Lower lobe of right lung (tissue), 2 donors: ENCODE data around the gene SNTG2. TPM values are rescaled to one million over a fixed set of nuclear protein-coding genes. Genes with fewer than 3 reads are reported as not detected.
A peak's percentile ranks its signal among the peaks of the same experiment; 100 is the strongest.

Experiments
- ATAC-seq, 2 donors: fragments of 200-7000 bp; cut with Tn5 transposase; one replicate each; pipeline ENCODE4 v1.9.1; 2020 to 2022; ENCODE audit warnings: mild to moderate bottlenecking in 2 of 2, moderate library complexity in 2 of 2
- DNase-seq: peaks from one replicate; pipeline ENCODE4 v3.0.0-alpha.2; 2020
- H3K27ac ChIP-seq: fragments of 200-600 bp; one replicate; pipeline ENCODE4 v1.8.0; 2022
- H3K27me3 ChIP-seq: fragments of 200-600 bp; one replicate; pipeline ENCODE4 v1.8.0; 2022; ENCODE audit warnings: low read depth
- H3K36me3 ChIP-seq: fragments of 200-600 bp; one replicate; pipeline ENCODE4 v1.8.0; 2022; ENCODE audit warnings: mild to moderate bottlenecking
- H3K4me1 ChIP-seq: fragments of 200-600 bp; one replicate; pipeline ENCODE4 v1.8.0; 2022
- H3K4me3 ChIP-seq: fragments of 200-600 bp; one replicate; pipeline ENCODE4 v1.8.0; 2022; ENCODE audit warnings: mild to moderate bottlenecking
- H3K9me3 ChIP-seq: fragments of 200-600 bp; one replicate; pipeline ENCODE4 v1.8.0; 2022
- intact Hi-C: fragments of 100-400 bp; cut with DNase I; formaldehyde crosslinking; loops from one replicate; pipeline ENCODE4 v1.11.0; 2022
- total RNA-seq: library from RNA; stranded (reverse); fragmentation: NEBNext Ultra II Directional; extraction: Animal tissue kit (Norgen Biotek cat#: 25700); gene quantifications from one replicate; pipeline ENCODE4 v1.2.1, GENCODE V29; 2021
- TF ChIP-seq, protein P1 (sequence below): fragments of 200-600 bp; IDR thresholded peaks from one replicate; pipeline ENCODE4 v1.8.0; 2022; ENCODE audit warnings: antibody characterized with exemption, mild to moderate bottlenecking
- donor health status: DM: no; HTN: yes; CAD: no; lungs with severe emphysema.

Gene SNTG2
- total RNA-seq, 1 donor from 2014 or later = 1.4 TPM

DNA sequence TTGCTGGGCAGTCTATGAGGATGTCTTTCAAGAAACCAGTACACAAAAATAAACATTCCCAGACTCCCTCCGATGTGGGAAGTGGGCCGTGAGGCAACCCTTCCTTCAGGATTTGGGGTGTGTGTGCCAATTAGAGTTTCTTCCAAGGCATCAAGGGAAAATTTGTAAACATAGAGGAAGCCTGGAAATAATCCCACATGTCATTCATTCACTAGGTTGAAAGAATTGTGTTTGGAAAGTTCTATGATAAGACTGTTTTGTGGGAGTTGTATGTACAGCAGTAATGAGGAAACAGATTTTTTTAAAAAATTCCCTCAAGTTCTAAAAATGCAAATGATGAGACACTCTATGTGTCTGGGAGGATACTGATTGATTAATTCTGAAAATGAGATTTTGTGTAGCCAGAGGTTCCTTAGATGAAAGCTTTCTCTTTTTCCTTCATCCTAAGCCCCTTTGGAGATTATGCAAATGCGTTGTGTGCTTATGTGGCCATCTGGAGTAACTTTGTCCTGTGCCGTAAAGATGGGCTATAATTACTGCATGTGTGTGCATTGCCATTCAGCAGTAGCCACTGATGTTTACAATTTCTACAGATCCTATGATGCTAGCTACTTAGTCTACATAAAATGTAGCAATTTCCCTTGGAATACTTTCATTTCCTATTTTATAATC lies 354.8 kb downstream of the SNTG2 start:
- TF ChIP-seq, protein P1, sequence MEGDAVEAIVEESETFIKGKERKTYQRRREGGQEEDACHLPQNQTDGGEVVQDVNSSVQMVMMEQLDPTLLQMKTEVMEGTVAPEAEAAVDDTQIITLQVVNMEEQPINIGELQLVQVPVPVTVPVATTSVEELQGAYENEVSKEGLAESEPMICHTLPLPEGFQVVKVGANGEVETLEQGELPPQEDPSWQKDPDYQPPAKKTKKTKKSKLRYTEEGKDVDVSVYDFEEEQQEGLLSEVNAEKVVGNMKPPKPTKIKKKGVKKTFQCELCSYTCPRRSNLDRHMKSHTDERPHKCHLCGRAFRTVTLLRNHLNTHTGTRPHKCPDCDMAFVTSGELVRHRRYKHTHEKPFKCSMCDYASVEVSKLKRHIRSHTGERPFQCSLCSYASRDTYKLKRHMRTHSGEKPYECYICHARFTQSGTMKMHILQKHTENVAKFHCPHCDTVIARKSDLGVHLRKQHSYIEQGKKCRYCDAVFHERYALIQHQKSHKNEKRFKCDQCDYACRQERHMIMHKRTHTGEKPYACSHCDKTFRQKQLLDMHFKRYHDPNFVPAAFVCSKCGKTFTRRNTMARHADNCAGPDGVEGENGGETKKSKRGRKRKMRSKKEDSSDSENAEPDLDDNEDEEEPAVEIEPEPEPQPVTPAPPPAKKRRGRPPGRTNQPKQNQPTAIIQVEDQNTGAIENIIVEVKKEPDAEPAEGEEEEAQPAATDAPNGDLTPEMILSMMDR = no peak
- no peak overlapping the region for H3K27ac ChIP-seq
- H3K4me3 ChIP-seq = no peak overlapping the region
- ATAC-seq = no peak
- intact Hi-C loops = no loop called here
- no peaks in the 10 kb centered on the region for H3K4me1 ChIP-seq
- no peaks in the 10 kb centered on the region for H3K36me3 ChIP-seq
- no peaks in the 10 kb centered on the region for H3K27me3 ChIP-seq
- no peaks in the 10 kb centered on the region for H3K9me3 ChIP-seq
- DNase-seq = no peak

GRCh38 chr2:1306014-1306686 lies 355.5 kb downstream of the SNTG2 start:
- Histone ChIP-seq H3K4me3 (no peak overlapping the region), H3K36me3 (no peaks in the 10 kb centered on the region), H3K4me1 (no peaks in the 10 kb centered on the region), H3K9me3 (no peaks in the 10 kb centered on the region), H3K27me3 (no peaks in the 10 kb centered on the region), H3K27ac (no peak overlapping the region)
- DNase-seq (no peak), ATAC-seq (no peak)
- TF ChIP-seq, protein P1 = no peak
- intact Hi-C loops = no loop called here

DNA sequence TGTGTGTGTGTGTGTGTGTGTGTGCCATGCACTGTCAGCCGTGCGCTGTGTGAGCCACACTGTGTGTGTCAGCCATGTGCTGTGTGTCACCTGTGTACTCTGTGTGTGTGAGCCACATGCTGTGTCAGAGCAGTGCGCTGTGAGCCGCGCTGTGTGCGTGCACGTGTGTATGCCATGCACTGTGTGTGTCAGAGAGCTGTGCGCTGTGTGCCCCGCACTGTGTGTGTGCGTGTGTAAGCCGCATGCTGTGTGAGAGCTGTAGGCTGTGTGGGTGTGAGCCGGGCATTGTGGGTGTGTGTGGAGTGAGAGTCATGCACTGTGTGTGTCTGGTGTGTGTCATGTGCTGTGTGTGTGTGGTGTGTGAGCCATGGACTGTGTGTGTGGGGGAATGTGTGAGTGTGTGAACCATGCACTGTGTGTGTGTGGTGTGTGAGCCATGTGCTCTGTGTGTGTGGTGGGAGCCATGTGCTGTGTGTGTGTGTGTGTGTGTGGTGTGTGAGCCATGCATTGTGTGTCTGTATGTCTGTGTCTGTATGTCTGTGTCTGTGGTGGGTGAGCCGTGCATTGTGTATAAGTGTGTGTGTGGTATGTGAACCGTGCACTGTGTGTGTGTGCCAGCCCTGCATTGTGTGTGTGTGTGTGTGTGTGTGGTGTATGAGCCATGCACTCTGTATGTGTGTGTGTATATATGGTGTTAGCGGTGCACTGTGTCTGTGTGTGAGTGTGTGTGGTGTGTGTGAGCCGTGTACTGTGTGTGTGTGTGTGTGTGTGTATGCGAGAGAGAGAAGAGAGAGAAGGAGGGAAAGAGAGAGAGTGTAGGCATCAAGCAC lies 356.3 kb downstream of the SNTG2 start:
- TF ChIP-seq, protein P1 = no peak
- H3K27ac ChIP-seq = no peak overlapping the region
- peak in 1 of 2 donors; percentile 41 for ATAC-seq
- DNase-seq = no peak
- no peaks in the 10 kb centered on the region for H3K9me3 ChIP-seq
- H3K4me3 ChIP-seq = no peak overlapping the region
- no peaks in the 10 kb centered on the region for H3K36me3 ChIP-seq
- intact Hi-C loops = no loop called here
- H3K4me1 ChIP-seq = no peaks in the 10 kb centered on the region
- H3K27me3 ChIP-seq = no peaks in the 10 kb centered on the region

- no peak overlapping the region for H3K4me3 ChIP-seq
- H3K4me1 ChIP-seq = no peaks in the 10 kb centered on the region
- no peaks in the 10 kb centered on the region for H3K27me3 ChIP-seq
- no peaks in the 10 kb centered on the region for H3K9me3 ChIP-seq
- DNase-seq = no peak
- no peak for ATAC-seq
- no peak overlapping the region for H3K27ac ChIP-seq
- intact Hi-C loops = no loop called here
- TF ChIP-seq, protein P1 = no peak
- H3K36me3 ChIP-seq = no peaks in the 10 kb centered on the region
Measured at GRCh38 chr2:1307670-1308069, 357.0 kb downstream of the SNTG2 start.

DNA sequence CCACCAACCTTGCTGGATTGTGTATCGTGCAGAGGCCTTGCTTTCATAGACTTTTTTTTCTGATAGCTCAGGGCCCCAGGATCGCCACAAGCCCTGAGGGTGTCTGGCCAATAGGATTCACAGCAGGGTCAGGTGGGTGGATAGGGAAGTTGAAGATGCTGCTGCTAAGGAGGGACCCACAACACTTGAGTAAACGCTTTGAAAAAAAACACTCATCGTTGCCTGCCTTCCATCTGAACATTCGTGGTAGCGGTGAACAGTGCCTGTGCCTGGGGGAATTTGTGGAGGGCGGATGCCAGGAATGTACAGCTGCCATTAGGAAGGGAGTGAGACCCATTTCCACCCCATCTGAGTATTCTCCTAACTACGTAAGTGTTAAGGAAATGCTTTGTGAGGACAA lies 358.0 kb downstream of the SNTG2 start:
- DNase-seq (no peak), ATAC-seq (no peak)
- no peak overlapping the region for H3K27ac ChIP-seq
- no peaks in the 10 kb centered on the region for H3K36me3 ChIP-seq
- H3K4me3 ChIP-seq = no peak overlapping the region
- no peaks in the 10 kb centered on the region for H3K27me3 ChIP-seq
- no peaks in the 10 kb centered on the region for H3K9me3 ChIP-seq
- TF ChIP-seq, protein P1 = no peak
- H3K4me1 ChIP-seq = no peaks in the 10 kb centered on the region
- intact Hi-C loops = no loop called here
